WTC11 (cell line): ENCODE data around the gene MOBP. TPM values are rescaled to one million over a fixed set of nuclear protein-coding genes. Genes with fewer than 3 reads are reported as not detected.

ENCODE experiments used
- ATAC-seq: fragments of 200-7000 bp; cut with Tn5 transposase; 2 replicates; pipeline ENCODE4 v1.10.0; 2021; ENCODE audit warnings: mild to moderate bottlenecking, moderate library complexity
- CTCF ChIA-PET: fragments of 300-600 bp; sonication (Branson Sonifier 250); formaldehyde crosslinking; loops from one replicate; lab custom pipeline; 2021; ENCODE audit warnings: antibody characterized with exemption; lab: Charles Lee
- POLR2A ChIA-PET: fragments of 350-600 bp; sonication (Branson Sonifier 250); formaldehyde crosslinking; loops from one replicate; lab custom pipeline; 2021; ENCODE audit warnings: antibody characterized with exemption; lab: Charles Lee
- DNase-seq: peaks from one replicate; pipeline ENCODE4 v3.0.0; 2021; ENCODE audit warnings: low spot score
- H3K27ac Mint-ChIP-seq: 2 replicates; pipeline ENCODE4 v1.8.0; 2021; ENCODE audit warnings: mixed read lengths
- H3K27me3 Mint-ChIP-seq: 2 replicates; pipeline ENCODE4 v1.8.0; 2021; ENCODE audit warnings: low read depth, mild to moderate bottlenecking, moderate library complexity, mixed read lengths
- H3K36me3 Mint-ChIP-seq: 2 replicates; pipeline ENCODE4 v1.8.0; 2021; ENCODE audit warnings: mixed read lengths
- H3K4me1 Mint-ChIP-seq: 2 replicates; pipeline ENCODE4 v1.8.0; 2022; ENCODE audit warnings: mixed read lengths
- H3K4me3 Mint-ChIP-seq: 2 replicates; pipeline ENCODE4 v1.8.0; 2021; ENCODE audit warnings: mild to moderate bottlenecking, moderate library complexity, mixed read lengths
- H3K9me3 Mint-ChIP-seq: 2 replicates; pipeline ENCODE4 v1.8.0; 2021; ENCODE audit warnings: mixed read lengths
- ATF6 ChIP-seq: sonication (generic); formaldehyde crosslinking; IDR thresholded peaks from 2 replicates; pipeline ENCODE4 v1.8.1; 2023; ENCODE audit warnings: mild to moderate bottlenecking, missing genetic modification reagents
- CREM ChIP-seq: sonication (generic); formaldehyde crosslinking; IDR thresholded peaks from 2 replicates; pipeline ENCODE4 v1.8.1; 2022; ENCODE audit warnings: mild to moderate bottlenecking, missing genetic modification reagents, moderate library complexity
- FOXP1 ChIP-seq: sonication (generic); formaldehyde crosslinking; IDR thresholded peaks from 2 replicates; pipeline ENCODE4 v1.8.0; 2022; ENCODE audit warnings: missing genetic modification reagents, mild to moderate bottlenecking, moderate library complexity, borderline replicate concordance
- KAT7 ChIP-seq: sonication (generic); formaldehyde crosslinking; IDR thresholded peaks from 2 replicates; pipeline ENCODE4 v1.8.1; 2023; ENCODE audit warnings: missing genetic modification reagents, mild to moderate bottlenecking, borderline replicate concordance
- PRDM15 ChIP-seq: sonication (generic); formaldehyde crosslinking; IDR thresholded peaks from 2 replicates; pipeline ENCODE4 v1.8.0; 2022; ENCODE audit warnings: missing genetic modification reagents
- TCF7 ChIP-seq: sonication (generic); formaldehyde crosslinking; IDR thresholded peaks from 2 replicates; pipeline ENCODE4 v1.8.0; 2022; ENCODE audit warnings: mild to moderate bottlenecking, low read depth, missing genetic modification reagents, moderate library complexity
- TEAD1 ChIP-seq: sonication (generic); formaldehyde crosslinking; IDR thresholded peaks from 2 replicates; pipeline ENCODE4 v1.8.0; 2022; ENCODE audit warnings: mild to moderate bottlenecking, missing genetic modification reagents
- ZNF423 ChIP-seq: fragments of 250-450 bp; sonication (Bioruptor Pico); IDR thresholded peaks from 2 replicates; pipeline ENCODE4 v2.1.2; 2022; ENCODE audit warnings: mild to moderate bottlenecking, moderate library complexity
- total RNA-seq: library from RNA; stranded (reverse); gene quantifications from 3 replicates; pipeline ENCODE4 v1.2.3, GENCODE V29; 2021
- TF ChIP-seq, protein P1 (sequence below): sonication (generic); formaldehyde crosslinking; IDR thresholded peaks from 2 replicates; pipeline ENCODE4 v1.8.0; 2022; ENCODE audit warnings: mild to moderate bottlenecking, missing genetic modification reagents
- TF ChIP-seq, protein P2 (sequence below): fragments of 250-450 bp; sonication (Bioruptor Pico); IDR thresholded peaks from 2 replicates; pipeline ENCODE4 v1.9.0; 2021; ENCODE audit warnings: moderate library complexity, mild to moderate bottlenecking, inconsistent platforms, borderline replicate concordance
- TF ChIP-seq, protein P3 (sequence below): sonication (generic); formaldehyde crosslinking; IDR thresholded peaks from 2 replicates; pipeline ENCODE4 v1.8.1; 2022; ENCODE audit warnings: mild to moderate bottlenecking, moderate library complexity, missing genetic modification reagents
- TF ChIP-seq, protein P4 (sequence below): sonication (generic); formaldehyde crosslinking; IDR thresholded peaks from 2 replicates; pipeline ENCODE4 v1.8.1; 2023; ENCODE audit warnings: mild to moderate bottlenecking, missing genetic modification reagents, moderate library complexity

MOBP gene
- total RNA-seq, 1 experiment from 2014 or later, result 0.13 TPM

DNA sequence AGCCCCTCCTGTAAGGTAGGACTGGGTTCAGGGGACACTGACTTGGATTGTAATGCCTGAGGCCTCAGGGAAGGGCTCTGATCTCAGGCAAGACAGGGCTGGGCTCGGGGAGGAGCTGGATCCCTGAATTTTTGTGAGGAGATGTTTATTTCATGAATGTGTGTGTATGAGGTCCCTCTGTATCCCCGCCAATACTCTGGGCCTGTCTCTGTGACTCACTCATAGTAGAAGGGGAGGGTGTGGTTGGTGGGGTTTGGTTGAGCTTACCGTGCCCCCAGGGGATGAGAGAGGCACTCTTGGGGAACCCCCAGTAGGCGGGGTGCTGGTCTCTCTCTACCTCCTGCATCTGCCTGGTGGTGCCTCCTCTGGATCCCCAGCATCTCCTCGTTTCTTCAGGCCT, 32.9 kb upstream of the MOBP start (continued):
- TF ChIP-seq PRDM15 (CRISPR knock-in tag), result no peak
- no peak for TF ChIP-seq ATF6 (CRISPR knock-in tag)
- TF ChIP-seq, protein P1, sequence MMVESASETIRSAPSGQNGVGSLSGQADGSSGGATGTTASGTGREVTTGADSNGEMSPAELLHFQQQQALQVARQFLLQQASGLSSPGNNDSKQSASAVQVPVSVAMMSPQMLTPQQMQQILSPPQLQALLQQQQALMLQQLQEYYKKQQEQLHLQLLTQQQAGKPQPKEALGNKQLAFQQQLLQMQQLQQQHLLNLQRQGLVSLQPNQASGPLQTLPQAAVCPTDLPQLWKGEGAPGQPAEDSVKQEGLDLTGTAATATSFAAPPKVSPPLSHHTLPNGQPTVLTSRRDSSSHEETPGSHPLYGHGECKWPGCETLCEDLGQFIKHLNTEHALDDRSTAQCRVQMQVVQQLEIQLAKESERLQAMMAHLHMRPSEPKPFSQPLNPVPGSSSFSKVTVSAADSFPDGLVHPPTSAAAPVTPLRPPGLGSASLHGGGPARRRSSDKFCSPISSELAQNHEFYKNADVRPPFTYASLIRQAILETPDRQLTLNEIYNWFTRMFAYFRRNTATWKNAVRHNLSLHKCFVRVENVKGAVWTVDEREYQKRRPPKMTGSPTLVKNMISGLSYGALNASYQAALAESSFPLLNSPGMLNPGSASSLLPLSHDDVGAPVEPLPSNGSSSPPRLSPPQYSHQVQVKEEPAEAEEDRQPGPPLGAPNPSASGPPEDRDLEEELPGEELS (CRISPR knock-in tag), result no peak
- TF ChIP-seq TCF7 (CRISPR knock-in tag), result no peak

DNA sequence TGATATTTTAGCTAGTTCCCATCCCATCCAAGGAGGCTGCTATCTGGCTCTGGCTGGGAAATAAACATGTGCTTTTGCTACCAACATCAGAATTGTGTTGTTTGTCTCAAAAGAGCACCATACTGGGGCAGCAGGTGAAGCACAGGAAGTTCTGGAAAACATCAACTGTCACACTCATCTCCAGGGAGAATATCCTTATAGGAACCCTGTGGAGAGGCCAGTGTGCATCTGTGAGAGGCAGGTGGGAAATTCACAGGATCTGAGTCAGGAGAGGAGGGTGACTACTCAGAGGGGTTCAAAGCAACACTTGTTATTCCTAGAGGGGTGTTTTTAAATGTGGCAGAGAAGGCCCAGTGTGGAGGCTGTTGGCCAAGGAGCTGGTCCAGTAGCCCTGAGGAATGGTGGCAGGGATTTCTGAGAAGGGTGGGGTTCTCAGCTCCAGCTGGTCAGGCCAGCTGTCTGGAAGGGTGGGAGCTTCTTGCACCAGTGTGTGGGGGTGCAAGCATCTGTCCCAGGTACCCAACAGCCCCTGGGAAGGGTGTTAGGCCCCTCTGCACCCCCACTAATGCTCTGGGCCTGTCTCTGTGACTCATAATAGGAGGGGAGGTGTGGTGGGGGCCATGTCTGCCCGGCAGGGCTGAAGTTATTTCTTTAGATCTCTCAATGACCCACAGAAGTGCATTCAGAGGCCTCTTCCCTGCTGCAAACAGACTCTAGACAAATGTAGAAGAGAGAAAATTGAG, 32.3 kb upstream of the MOBP start:
- H3K36me3 Mint-ChIP-seq, result no peaks in the 10 kb centered on the region
- ATAC-seq, result no peak
- CTCF ChIA-PET, result no interaction called here
- peaks cover 8% of the 10 kb centered on the region for H3K4me1 Mint-ChIP-seq
- TF ChIP-seq, protein P2, sequence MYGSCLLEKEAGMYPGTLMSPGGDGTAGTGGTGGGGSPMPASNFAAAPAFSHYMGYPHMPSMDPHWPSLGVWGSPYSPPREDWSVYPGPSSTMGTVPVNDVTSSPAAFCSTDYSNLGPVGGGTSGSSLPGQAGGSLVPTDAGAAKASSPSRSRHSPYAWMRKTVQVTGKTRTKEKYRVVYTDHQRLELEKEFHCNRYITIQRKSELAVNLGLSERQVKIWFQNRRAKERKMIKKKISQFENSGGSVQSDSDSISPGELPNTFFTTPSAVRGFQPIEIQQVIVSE (CRISPR knock-in tag), result no peak
- TF ChIP-seq, protein P3, sequence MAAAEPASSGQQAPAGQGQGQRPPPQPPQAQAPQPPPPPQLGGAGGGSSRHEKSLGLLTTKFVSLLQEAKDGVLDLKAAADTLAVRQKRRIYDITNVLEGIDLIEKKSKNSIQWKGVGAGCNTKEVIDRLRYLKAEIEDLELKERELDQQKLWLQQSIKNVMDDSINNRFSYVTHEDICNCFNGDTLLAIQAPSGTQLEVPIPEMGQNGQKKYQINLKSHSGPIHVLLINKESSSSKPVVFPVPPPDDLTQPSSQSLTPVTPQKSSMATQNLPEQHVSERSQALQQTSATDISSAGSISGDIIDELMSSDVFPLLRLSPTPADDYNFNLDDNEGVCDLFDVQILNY (CRISPR knock-in tag), result no peak
- TF ChIP-seq FOXP1 (CRISPR knock-in tag) (no peak), TEAD1 (no peak), KAT7 (CRISPR knock-in tag) (no peak), ZNF423 (CRISPR knock-in tag) (no peak), CREM (CRISPR knock-in tag) (no peak)
- TF ChIP-seq, protein P4, sequence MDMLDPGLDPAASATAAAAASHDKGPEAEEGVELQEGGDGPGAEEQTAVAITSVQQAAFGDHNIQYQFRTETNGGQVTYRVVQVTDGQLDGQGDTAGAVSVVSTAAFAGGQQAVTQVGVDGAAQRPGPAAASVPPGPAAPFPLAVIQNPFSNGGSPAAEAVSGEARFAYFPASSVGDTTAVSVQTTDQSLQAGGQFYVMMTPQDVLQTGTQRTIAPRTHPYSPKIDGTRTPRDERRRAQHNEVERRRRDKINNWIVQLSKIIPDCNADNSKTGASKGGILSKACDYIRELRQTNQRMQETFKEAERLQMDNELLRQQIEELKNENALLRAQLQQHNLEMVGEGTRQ (CRISPR knock-in tag), result no peak
- H3K9me3 Mint-ChIP-seq, result no peaks in the 10 kb centered on the region
- no peak for DNase-seq
- H3K27ac Mint-ChIP-seq, result no peak overlapping the region
- POLR2A ChIA-PET, result no interaction called here
- no peaks in the 10 kb centered on the region for H3K27me3 Mint-ChIP-seq
- no peak overlapping the region for H3K4me3 Mint-ChIP-seq
